DLD1 (cell line): Measurements from ENCODE around the gene FHIT.

ENCODE experiments used
- in situ Hi-C: cut with HindIII; loops from 2 replicates; pipeline ENCODE4 v1.10.0; 2017; ENCODE audit warnings: low sequenced_read_pairs

Gene FHIT

GRCh38 chr3:59930170-59930569, 1321.1 kb downstream of the FHIT start:
- in situ Hi-C loops: no loop called here

- in situ Hi-C loops: no loop called here
These were observed 1324.2 kb downstream of the FHIT start for GRCh38 chr3:59927056-59927455.

- in situ Hi-C loops: no loop called here
These were observed 1325.3 kb downstream of the FHIT start for GRCh38 chr3:59925946-59926345.

GRCh38 chr3:59922192-59922591, 1329.1 kb downstream of the FHIT start:
- in situ Hi-C loops: no loop called here

GRCh38 chr3:59920822-59921221, 1330.4 kb downstream of the FHIT start:
- in situ Hi-C loops: no loop called here

- in situ Hi-C loops: no loop called here
These were observed 1331.7 kb downstream of the FHIT start for GRCh38 chr3:59919586-59919985.

- in situ Hi-C loops: no loop called here
These were observed 1337.0 kb downstream of the FHIT start for GRCh38 chr3:59914251-59914650.

GRCh38 chr3:59913645-59914044, 1337.6 kb downstream of the FHIT start:
- in situ Hi-C loops: no loop called here

- in situ Hi-C loops: no loop called here
These were observed 1342.6 kb downstream of the FHIT start for GRCh38 chr3:59908701-59909100.

- in situ Hi-C loops: no loop called here
These were observed 1343.0 kb downstream of the FHIT start for GRCh38 chr3:59908280-59908679.

- in situ Hi-C loops: no loop called here
These were observed 1347.0 kb downstream of the FHIT start for GRCh38 chr3:59904296-59904695.

GRCh38 chr3:59899061-59899460, 1352.2 kb downstream of the FHIT start:
- in situ Hi-C loops: no loop called here

GRCh38 chr3:59895972-59896371, 1355.3 kb downstream of the FHIT start:
- in situ Hi-C loops: no loop called here

GRCh38 chr3:59894425-59895121, 1356.7 kb downstream of the FHIT start:
- in situ Hi-C loops: no loop called here

GRCh38 chr3:59890639-59891038, 1360.6 kb downstream of the FHIT start:
- in situ Hi-C loops: no loop called here

- in situ Hi-C loops: no loop called here
These were observed 1364.5 kb downstream of the FHIT start for GRCh38 chr3:59886790-59887189.

GRCh38 chr3:59885899-59886400, 1365.3 kb downstream of the FHIT start:
- in situ Hi-C loops: no loop called here

- in situ Hi-C loops: no loop called here
These were observed 1366.2 kb downstream of the FHIT start for GRCh38 chr3:59885101-59885500.

- in situ Hi-C loops: no loop called here
These were observed 1366.8 kb downstream of the FHIT start for GRCh38 chr3:59884409-59884808.

GRCh38 chr3:59882746-59883145, 1368.5 kb downstream of the FHIT start:
- in situ Hi-C loops: no loop called here

- in situ Hi-C loops: no loop called here
These were observed 1370.5 kb downstream of the FHIT start for GRCh38 chr3:59880717-59881116.

- in situ Hi-C loops: no loop called here
These were observed 1372.1 kb downstream of the FHIT start for GRCh38 chr3:59879031-59879581.

GRCh38 chr3:59878038-59878427, 1373.2 kb downstream of the FHIT start:
- in situ Hi-C loops: no loop called here
